ENCODE data around the gene SPTBN5.

DNA sequence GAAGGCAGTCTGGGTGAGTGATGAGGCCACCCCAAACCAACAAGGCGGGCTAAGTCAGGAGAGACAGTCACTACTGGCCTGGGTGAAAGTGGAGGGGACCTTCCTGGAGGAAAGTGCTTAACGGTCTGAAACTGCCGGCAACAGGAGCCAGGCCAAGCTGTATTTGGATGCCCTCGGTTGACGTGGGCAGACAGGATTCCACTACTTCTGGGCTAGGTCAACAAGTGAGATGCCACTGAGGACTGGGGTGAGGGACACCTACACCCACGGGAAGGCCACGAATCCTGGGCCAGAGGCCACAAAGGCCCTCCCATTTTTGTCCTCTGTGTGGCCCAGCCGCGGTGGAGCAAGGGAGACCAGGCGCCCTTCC, 12.3 kb downstream of the SPTBN5 start:
- TF ChIP-seq POLR2AphosphoS5 (IDR thresholded peaks at IDR 0.05; ENCODE audit: borderline replicate concordance, low read depth, low read length): no peak
- TF ChIP-seq EZH2 (IDR thresholded peaks at IDR 0.05): no peak
- TF ChIP-seq FOXP2 (optimal IDR thresholded peaks at IDR 0.05; ENCODE audit: control extremely low read depth, extremely low read length, insufficient read depth): no peak
